GM12891 (cell line): ENCODE results near the gene ASCL5.

Source experiments
- DNase-seq: peaks from one replicate; pipeline ENCODE4 v3.0.0; 2011; ENCODE audit warnings: low spot score; ENCODE audit not compliant: insufficient read length
- FAIRE-seq: peaks from 2 replicates; lab custom pipeline; 2011; peaks lifted over from hg19 to GRCh38; lab: Jason Lieb, UNC
- PAX5 ChIP-seq: IDR thresholded peaks from 2 replicates; pipeline ENCODE4 v1.6.1; 2011; ENCODE audit warnings: low read length, moderate library complexity, mild to moderate bottlenecking; ENCODE audit not compliant: insufficient read depth, severe bottlenecking
- POLR2A ChIP-seq: IDR thresholded peaks from 2 replicates; pipeline ENCODE4 v1.6.1; 2011; ENCODE audit warnings: low read depth, low read length, control low read depth
- POLR2AphosphoS5 ChIP-seq: IDR thresholded peaks from 2 replicates; pipeline ENCODE4 v1.6.1; 2011; ENCODE audit warnings: low read depth, low read length, control low read depth
- POU2F2 ChIP-seq: IDR thresholded peaks from 2 replicates; pipeline ENCODE4 v1.6.1; 2011; ENCODE audit warnings: low read depth, mild to moderate bottlenecking, control low read depth, low read length, moderate library complexity
- SPI1 ChIP-seq: IDR thresholded peaks from 2 replicates; pipeline ENCODE4 v1.6.1; 2011; ENCODE audit warnings: low read depth, low read length, control low read depth
- TAF1 ChIP-seq: IDR thresholded peaks from 2 replicates; pipeline ENCODE4 v1.6.1; 2011; ENCODE audit warnings: low read depth, low read length, control low read depth

Gene ASCL5

DNA sequence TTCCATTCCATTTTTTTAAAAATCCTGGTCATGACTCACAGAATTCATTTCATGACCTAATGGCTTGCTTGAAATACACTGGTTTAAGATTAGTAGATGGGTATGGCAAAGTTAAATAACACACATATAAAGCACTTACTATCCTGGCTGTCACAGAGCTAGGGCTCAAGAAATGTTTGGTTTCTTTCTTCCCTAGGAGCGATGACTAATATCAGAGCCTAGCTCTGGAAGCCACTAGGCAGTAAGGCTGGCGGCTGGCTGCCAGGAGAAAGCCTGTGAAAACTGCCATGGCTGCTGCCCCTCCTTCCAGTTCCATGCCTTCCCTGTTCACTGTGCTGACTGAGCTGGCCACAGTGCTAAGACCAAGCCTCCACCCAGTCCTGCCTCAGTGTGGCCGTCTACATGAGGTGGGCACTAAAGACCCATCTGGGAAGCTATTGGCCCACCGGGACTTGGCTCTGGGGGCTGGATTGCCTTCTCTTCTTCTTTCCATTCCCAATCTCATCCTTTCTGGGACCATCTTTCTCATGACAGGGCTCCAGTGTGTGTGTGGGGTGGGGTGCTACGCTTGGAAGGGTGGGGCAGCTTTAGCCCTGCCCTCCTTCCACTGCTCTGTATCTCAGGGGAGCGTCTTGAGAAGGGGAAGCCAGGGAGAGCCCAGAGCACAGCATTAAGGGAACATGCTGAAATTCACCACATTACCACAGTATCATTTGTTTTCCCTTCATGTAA, 10.8 kb upstream of the ASCL5 start:
- TF ChIP-seq TAF1: no peak
- no peak for TF ChIP-seq PAX5
- no peak for TF ChIP-seq POU2F2
- no peak for TF ChIP-seq POLR2AphosphoS5
- no peak for TF ChIP-seq POLR2A
- no peak for TF ChIP-seq SPI1
- DNase-seq: no peak
- no peak for FAIRE-seq

DNA sequence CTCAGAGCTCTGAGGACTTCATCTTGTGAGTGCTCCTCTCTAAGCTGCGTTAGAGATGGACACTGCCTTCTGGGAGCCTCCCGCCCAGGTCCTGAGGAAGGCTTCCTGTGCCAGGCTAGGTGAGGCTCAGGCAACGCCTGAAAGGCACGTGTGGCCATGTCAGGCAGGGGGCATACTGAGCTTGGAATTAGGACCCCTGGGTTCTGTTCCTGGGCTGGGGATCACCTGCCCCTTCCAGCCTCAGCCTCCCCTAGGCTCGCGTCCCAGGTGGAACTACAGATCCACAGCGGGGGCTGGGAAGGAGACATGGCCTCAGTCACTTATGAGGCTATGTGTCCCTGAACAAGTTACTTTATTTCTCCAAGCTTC, 10.0 kb upstream of the ASCL5 start:
- FAIRE-seq (no peak), DNase-seq (no peak)
- no peak for TF ChIP-seq PAX5
- no peak for TF ChIP-seq TAF1
- TF ChIP-seq POLR2A: no peak
- TF ChIP-seq POU2F2: no peak
- no peak for TF ChIP-seq POLR2AphosphoS5
- TF ChIP-seq SPI1: no peak

DNA sequence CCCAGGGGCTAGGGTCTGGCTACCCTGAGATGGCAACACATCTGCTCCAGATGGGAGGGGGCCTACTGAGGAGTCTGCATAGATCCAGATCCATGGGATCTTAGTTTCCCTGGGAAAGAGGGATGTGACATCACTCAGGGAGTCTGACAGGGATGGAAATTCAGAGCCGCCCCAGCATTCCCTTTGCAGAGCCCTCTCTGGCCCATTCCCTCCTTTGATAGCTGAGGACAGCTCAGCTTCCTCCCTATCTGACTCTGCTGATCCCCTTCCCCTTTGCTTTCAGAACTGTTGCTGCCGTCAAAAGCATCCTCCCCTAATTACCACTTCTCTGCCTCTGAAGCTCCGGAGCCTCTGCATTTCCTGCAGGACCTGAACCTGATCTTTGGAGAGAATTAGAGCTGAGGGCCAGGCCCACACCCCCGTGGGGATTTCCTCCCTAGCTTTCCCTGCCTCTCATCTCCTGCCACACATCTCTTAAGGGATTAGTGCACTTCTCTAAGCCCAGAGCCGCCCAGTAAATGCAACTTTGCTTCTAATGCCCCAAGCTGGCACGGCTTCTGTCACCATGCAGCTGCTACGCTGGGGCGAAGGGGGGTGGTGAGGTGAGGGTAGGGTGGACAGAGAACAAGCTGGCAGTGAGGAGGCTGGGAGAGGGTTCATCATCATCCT, 9.5 kb upstream of the ASCL5 start:
- FAIRE-seq (no peak), DNase-seq (no peak)
- no peak for TF ChIP-seq SPI1
- TF ChIP-seq TAF1: no peak
- TF ChIP-seq POU2F2: no peak
- no peak for TF ChIP-seq POLR2AphosphoS5
- TF ChIP-seq POLR2A: no peak
- no peak for TF ChIP-seq PAX5

DNA sequence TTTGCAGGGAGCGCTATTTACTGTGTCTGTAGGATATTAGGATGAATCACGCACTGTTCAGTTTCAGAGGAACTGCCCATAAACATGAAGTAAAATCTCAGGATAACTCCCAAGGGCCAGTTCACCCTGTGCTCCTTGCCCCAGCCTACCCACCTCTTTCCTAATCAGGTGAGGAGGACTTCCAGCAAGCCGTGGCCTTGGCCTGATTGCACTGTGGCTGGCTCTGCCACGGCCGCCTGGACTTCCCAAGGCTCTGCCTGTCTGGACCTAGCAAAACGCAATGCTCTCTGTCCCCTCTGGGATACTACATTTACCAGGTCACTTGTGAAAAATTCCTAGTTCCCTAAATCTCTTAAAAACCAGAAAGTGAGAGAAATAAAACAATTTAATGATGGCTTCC, 7.4 kb upstream of the ASCL5 start:
- TF ChIP-seq POLR2A: no peak
- TF ChIP-seq PAX5: no peak
- no peak for TF ChIP-seq POLR2AphosphoS5
- TF ChIP-seq SPI1: no peak
- TF ChIP-seq TAF1: no peak
- TF ChIP-seq POU2F2: no peak
- no peak for FAIRE-seq
- DNase-seq: no peak

DNA sequence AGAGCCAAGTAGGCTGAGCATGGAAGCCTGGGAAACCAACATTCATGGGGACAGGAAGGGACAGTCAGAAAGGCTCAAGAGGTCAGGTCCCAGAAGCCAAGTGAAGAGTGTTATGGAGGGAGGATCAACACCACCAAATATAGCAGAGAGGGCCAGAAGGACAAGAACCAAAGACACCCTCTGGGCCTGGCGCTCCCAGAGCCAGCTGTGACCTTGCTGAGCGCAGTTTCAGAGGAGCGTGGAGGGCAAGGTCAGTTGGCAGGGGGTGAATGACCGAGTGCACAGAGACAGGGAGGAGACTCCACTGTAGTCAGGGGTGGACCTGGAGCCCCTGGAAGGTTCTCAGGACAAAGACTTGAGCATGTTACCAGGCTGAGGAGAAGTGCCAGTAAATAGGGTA, 4.4 kb upstream of the ASCL5 start:
- DNase-seq (no peak), FAIRE-seq (no peak)
- TF ChIP-seq TAF1 (no peak), POLR2A (no peak), PAX5 (no peak), SPI1 (no peak)

DNA sequence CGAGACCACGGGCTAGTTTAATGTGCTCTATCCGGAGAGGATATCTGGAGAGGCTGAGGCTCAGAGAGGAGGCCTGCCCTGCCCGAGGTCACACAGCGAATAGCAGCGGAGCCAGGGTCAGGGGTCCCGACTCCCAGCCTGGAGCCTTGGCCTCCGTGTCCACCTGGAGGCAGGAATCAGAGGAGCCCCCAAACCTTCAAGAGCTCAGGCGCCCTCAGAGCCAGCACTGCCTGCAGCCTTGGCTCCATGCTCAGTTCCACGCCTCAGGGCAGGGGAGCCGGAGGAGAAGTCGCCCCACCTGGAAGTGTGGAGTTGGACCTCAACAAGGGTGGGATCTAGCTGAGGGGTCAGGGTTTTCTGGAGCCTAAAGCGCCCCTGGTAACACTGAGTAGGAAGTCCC, 2.0 kb upstream of the ASCL5 start:
- DNase-seq (no peak), FAIRE-seq (no peak)
- TF ChIP-seq POU2F2 (no peak), TAF1 (no peak), PAX5 (no peak), POLR2A (no peak), SPI1 (no peak), POLR2AphosphoS5 (no peak)

DNA sequence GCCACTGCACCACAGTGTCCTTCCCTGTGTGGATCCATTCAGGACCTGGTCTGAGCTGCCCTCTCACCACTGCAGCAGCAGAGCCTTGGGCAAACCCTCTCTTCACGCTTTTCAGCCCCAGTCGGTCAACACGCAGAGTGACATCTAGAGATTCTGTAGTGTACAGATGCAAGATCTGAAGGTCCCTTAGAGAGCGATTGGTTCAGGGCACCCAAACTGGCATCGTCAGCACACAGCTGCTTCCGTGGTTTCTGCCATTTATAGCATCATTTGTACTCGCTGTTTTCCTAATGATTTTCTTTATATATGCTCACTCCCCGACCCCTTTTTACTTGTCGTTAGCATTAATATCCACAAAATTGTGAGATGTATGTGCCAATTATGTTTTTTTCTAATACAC, 1.5 kb upstream of the ASCL5 start:
- no peak for TF ChIP-seq PAX5
- FAIRE-seq: no peak

DNA sequence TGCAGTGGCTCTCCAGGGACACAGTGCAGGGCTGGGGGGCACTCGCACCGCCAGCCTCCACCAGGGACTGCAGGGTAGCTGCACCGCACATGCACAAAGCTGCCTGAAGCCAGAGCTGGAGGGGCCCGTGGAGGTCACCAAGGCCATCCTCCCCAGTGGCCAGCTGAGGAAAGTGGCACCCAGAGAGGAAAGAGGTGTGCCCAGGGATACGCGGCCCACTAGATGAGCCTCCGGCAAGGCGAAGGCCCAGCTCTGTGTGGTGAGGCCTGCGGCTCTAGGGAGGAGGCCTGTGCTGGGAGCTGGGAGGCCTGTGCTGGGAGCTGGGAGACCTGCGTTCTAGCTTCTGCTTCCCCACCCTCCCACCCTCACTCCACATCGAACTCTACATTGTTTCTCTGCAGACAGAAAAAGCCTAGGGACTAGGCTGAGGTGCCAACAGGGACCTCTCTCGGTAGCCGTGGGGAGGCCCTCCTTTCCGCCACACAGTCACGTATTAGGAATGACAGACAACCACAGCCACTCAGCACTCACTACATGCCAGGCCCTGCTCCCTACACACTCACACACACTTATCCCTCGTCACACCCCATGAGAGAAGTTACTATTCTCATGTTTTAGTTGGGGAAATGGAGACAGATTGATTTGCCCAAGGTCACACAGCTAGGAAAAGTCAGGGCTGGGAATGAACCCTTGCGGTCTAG, 921 bp upstream of the ASCL5 start:
- DNase-seq: no peak
- no peak for FAIRE-seq
- TF ChIP-seq PAX5: no peak
- TF ChIP-seq POLR2AphosphoS5: no peak
- no peak for TF ChIP-seq TAF1
- TF ChIP-seq POLR2A: no peak
- no peak for TF ChIP-seq POU2F2
- TF ChIP-seq SPI1: no peak

More for the DNA sequence above, 1.5 kb upstream of the ASCL5 start:
- DNase-seq: no peak

DNA sequence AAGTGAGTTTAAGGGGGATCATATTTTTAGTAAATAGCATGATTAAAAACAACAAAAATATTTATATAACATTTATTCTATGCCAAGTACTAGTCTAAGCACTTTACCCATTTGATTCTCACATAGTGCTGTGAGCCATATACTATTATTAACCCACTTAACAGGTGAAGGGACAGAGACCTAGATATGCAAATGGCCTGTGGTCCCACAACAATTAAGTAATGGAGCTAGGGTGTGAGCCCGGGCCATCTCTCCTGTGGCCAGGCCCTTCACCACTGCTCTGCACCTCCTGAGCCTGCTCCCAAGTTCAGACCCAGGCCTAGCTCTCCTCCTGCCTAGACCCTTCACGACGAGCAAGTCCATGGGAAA, 537 bp downstream of the ASCL5 start:
- TF ChIP-seq TAF1 (no peak), PAX5 (no peak), POLR2AphosphoS5 (no peak), POU2F2 (no peak), POLR2A (no peak), SPI1 (no peak)
- FAIRE-seq: no peak
- no peak for DNase-seq
